ENCODE measurements around the gene SNED1. TPM values are rescaled to one million over a fixed set of nuclear protein-coding genes. Genes with fewer than 3 reads are reported as not detected.

SNED1 gene
- total and polyA plus RNA-seq, 9 of the 15 experiments (the other 6 are each of a cell fraction or from before 2014, with no cell fraction given): 0.03 to 0.07 (median 0.05) TPM; not detected in 5

DNA sequence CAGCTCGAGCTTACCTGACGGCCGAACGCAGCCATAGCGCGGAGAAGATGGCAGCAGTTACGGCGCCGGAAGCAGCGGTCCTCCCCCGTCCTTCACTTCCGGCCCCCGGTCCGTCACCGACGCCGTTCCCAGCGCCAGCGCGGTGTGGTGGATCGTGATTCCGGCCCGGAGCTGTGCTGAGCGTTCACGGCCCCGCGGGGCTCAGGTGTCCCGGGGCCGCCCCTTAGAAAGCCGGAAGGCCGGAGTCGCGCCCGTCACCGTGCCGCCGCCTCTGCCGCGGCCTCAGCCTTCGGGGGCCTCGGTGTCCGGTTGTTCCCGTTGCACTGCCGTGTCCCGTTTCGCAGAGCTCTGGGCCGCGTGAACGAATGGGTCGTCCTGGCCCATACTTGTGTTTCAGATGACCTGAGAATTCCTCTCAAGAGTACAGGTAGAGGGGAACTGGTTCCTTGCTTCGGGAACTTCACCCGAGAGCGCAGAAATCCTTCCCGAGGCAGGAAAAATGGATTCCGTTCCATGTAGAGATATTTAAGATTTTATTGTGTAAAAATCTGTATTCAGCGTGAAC is 103.9 kb downstream of the SNED1 start, which contains the start of gene MTERF4 (continued):
- TF ChIP-seq, protein P1, sequence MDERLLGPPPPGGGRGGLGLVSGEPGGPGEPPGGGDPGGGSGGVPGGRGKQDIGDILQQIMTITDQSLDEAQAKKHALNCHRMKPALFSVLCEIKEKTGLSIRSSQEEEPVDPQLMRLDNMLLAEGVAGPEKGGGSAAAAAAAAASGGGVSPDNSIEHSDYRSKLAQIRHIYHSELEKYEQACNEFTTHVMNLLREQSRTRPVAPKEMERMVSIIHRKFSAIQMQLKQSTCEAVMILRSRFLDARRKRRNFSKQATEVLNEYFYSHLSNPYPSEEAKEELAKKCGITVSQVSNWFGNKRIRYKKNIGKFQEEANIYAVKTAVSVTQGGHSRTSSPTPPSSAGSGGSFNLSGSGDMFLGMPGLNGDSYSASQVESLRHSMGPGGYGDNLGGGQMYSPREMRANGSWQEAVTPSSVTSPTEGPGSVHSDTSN (CRISPR knock-in tag; IDR thresholded peaks at IDR 0.05; ENCODE audit: low read depth): no peak
- TF ChIP-seq, protein P1 (tag; conservative IDR thresholded peaks at IDR 0.05; ENCODE audit: low read depth): no peak
- peak; percentile 80 for TF ChIP-seq POLR2A (conservative IDR thresholded peaks at IDR 0.05)
- no peak for TF ChIP-seq MLLT1 (IDR thresholded peaks at IDR 0.05)
- TF ChIP-seq HMBOX1 (IDR thresholded peaks at IDR 0.05): no peak
- peak; percentile 41; the same call in 1 of the 2 replicates for TF ChIP-seq NR3C1 (CRISPR knock-in tag; IDR thresholded peaks at IDR 0.05)
- peak; percentile 97 for TF ChIP-seq SIN3B (IDR thresholded peaks at IDR 0.05; ENCODE audit: low read depth)
- TF ChIP-seq ZEB2 (IDR thresholded peaks at IDR 0.05): peak; percentile 96
- no peak for TF ChIP-seq ZNF76 (CRISPR knock-in tag; IDR thresholded peaks at IDR 0.05; ENCODE audit: borderline replicate concordance)
- TF ChIP-seq, protein P2, sequence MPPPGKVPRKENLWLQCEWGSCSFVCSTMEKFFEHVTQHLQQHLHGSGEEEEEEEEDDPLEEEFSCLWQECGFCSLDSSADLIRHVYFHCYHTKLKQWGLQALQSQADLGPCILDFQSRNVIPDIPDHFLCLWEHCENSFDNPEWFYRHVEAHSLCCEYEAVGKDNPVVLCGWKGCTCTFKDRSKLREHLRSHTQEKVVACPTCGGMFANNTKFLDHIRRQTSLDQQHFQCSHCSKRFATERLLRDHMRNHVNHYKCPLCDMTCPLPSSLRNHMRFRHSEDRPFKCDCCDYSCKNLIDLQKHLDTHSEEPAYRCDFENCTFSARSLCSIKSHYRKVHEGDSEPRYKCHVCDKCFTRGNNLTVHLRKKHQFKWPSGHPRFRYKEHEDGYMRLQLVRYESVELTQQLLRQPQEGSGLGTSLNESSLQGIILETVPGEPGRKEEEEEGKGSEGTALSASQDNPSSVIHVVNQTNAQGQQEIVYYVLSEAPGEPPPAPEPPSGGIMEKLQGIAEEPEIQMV (tag; conservative IDR thresholded peaks at IDR 0.05; ENCODE audit: low read depth): no peak
- no peak; the same call in 1 of the 2 replicates for TF ChIP-seq MITF (IDR thresholded peaks at IDR 0.05)
- no peak for TF ChIP-seq TEAD2 (tag; IDR thresholded peaks at IDR 0.05)
- TF ChIP-seq, protein P3, sequence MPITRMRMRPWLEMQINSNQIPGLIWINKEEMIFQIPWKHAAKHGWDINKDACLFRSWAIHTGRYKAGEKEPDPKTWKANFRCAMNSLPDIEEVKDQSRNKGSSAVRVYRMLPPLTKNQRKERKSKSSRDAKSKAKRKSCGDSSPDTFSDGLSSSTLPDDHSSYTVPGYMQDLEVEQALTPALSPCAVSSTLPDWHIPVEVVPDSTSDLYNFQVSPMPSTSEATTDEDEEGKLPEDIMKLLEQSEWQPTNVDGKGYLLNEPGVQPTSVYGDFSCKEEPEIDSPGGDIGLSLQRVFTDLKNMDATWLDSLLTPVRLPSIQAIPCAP (CRISPR knock-in tag; IDR thresholded peaks at IDR 0.05; ENCODE audit: borderline replicate concordance): no peak
- no peak for TF ChIP-seq THRAP3 (IDR thresholded peaks at IDR 0.05; ENCODE audit: borderline replicate concordance)
- peak; percentile 75; the same call in 1 of the 2 replicates for TF ChIP-seq MBD2 (IDR thresholded peaks at IDR 0.05; ENCODE audit: borderline replicate concordance, low read depth)
- TF ChIP-seq FOXJ2 (tag; IDR thresholded peaks at IDR 0.05): no peak
- TF ChIP-seq KLF10 (CRISPR knock-in tag; IDR thresholded peaks at IDR 0.05): no peak
- TF ChIP-seq ZNF133 (CRISPR knock-in tag; IDR thresholded peaks at IDR 0.05): no peak
- no peak for TF ChIP-seq ZNF395 (CRISPR knock-in tag; IDR thresholded peaks at IDR 0.05)
